ENCODE data around the gene RNPS1. TPM values are rescaled to one million over a fixed set of nuclear protein-coding genes. Genes with fewer than 3 reads are reported as not detected.

The RNPS1 gene
- polyA plus RNA-seq, 1 donor from 2014 or later, result 180 TPM

GRCh38 chr16:2231016-2231931, 36.7 kb downstream of the RNPS1 start:
- peaks cover 3% of the 10 kb centered on the region for H3K27me3 ChIP-seq (ENCODE audit: insufficient read depth, low read depth, low read length)
- no peak overlapping the region for H3K4me3 ChIP-seq (ENCODE audit: low read length)
- H4K20me1 ChIP-seq (ENCODE audit: insufficient read depth), result no peaks in the 10 kb centered on the region
- no peak overlapping the region for H2AFZ ChIP-seq (ENCODE audit: low read depth, low read length)
- H3F3A ChIP-seq (ENCODE audit: insufficient read depth, low read length, poor library complexity, severe bottlenecking), result no peaks in the 10 kb centered on the region
- no peak overlapping the region for H3K27ac ChIP-seq (ENCODE audit: low read length)
- H3K9me3 ChIP-seq (ENCODE audit: low read length), result no peaks in the 10 kb centered on the region
- TF ChIP-seq POLR2AphosphoS5 (IDR thresholded peaks at IDR 0.05) (no peak), RAD21 (conservative IDR thresholded peaks at IDR 0.05) (no peak), MXI1 (conservative IDR thresholded peaks at IDR 0.05; ENCODE audit: poor library complexity, severe bottlenecking) (no peak), SMC3 (conservative IDR thresholded peaks at IDR 0.05; ENCODE audit: poor library complexity) (no peak), EZH2 (IDR thresholded peaks at IDR 0.05; ENCODE audit: borderline replicate concordance, insufficient read depth, low read length, poor library complexity, severe bottlenecking) (no peak), TAF1 (IDR thresholded peaks at IDR 0.05; ENCODE audit: low read depth) (no peak), EP300 (conservative IDR thresholded peaks at IDR 0.05; ENCODE audit: poor library complexity, severe bottlenecking) (no peak)
- TF ChIP-seq, protein P1, sequence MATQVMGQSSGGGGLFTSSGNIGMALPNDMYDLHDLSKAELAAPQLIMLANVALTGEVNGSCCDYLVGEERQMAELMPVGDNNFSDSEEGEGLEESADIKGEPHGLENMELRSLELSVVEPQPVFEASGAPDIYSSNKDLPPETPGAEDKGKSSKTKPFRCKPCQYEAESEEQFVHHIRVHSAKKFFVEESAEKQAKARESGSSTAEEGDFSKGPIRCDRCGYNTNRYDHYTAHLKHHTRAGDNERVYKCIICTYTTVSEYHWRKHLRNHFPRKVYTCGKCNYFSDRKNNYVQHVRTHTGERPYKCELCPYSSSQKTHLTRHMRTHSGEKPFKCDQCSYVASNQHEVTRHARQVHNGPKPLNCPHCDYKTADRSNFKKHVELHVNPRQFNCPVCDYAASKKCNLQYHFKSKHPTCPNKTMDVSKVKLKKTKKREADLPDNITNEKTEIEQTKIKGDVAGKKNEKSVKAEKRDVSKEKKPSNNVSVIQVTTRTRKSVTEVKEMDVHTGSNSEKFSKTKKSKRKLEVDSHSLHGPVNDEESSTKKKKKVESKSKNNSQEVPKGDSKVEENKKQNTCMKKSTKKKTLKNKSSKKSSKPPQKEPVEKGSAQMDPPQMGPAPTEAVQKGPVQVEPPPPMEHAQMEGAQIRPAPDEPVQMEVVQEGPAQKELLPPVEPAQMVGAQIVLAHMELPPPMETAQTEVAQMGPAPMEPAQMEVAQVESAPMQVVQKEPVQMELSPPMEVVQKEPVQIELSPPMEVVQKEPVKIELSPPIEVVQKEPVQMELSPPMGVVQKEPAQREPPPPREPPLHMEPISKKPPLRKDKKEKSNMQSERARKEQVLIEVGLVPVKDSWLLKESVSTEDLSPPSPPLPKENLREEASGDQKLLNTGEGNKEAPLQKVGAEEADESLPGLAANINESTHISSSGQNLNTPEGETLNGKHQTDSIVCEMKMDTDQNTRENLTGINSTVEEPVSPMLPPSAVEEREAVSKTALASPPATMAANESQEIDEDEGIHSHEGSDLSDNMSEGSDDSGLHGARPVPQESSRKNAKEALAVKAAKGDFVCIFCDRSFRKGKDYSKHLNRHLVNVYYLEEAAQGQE (IDR thresholded peaks at IDR 0.05; ENCODE audit: borderline replicate concordance), result no peak
- TF ChIP-seq, protein P2, sequence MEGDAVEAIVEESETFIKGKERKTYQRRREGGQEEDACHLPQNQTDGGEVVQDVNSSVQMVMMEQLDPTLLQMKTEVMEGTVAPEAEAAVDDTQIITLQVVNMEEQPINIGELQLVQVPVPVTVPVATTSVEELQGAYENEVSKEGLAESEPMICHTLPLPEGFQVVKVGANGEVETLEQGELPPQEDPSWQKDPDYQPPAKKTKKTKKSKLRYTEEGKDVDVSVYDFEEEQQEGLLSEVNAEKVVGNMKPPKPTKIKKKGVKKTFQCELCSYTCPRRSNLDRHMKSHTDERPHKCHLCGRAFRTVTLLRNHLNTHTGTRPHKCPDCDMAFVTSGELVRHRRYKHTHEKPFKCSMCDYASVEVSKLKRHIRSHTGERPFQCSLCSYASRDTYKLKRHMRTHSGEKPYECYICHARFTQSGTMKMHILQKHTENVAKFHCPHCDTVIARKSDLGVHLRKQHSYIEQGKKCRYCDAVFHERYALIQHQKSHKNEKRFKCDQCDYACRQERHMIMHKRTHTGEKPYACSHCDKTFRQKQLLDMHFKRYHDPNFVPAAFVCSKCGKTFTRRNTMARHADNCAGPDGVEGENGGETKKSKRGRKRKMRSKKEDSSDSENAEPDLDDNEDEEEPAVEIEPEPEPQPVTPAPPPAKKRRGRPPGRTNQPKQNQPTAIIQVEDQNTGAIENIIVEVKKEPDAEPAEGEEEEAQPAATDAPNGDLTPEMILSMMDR (IDR thresholded peaks at IDR 0.05; ENCODE audit: poor library complexity, severe bottlenecking), result no peak
- H3K36me3 ChIP-seq (ENCODE audit: insufficient read depth, low read length), result no peaks in the 10 kb centered on the region
- peaks cover 4% of the 10 kb centered on the region for H3K79me2 ChIP-seq (replicated peaks; ENCODE audit: insufficient read depth, low read length)
- no peak overlapping the region for H3K9ac ChIP-seq (ENCODE audit: low read length)
- no peaks in the 10 kb centered on the region for H3K9me2 ChIP-seq (ENCODE audit: insufficient read depth, low read length)
- H3K4me2 ChIP-seq (ENCODE audit: low read length), result no peak overlapping the region

DNA sequence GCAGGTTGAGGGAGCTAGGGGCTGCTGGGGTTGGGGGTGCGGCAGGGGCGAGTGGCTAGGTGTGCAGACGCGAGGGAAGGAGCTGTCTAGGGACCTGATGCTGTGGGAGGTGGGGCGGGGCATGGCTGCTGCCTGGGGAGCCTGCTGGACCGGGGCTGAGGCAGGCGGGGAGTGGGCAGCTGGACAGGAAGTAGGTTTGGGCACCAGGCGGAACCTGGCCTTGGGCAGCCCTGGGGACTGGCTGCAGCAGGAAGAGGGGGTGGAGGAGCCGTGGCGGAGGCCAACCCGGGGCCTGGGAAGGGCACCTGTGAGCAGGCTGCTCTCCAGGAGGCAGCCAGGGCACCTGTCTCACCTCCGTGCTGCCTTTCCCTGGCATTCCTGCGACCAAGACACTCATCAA, 37.5 kb downstream of the RNPS1 start:
- Histone ChIP-seq H3K36me3 (ENCODE audit: insufficient read depth, low read length) (no peaks in the 10 kb centered on the region), H3K9me2 (ENCODE audit: insufficient read depth, low read length) (no peaks in the 10 kb centered on the region), H4K20me1 (ENCODE audit: insufficient read depth) (no peaks in the 10 kb centered on the region), H3K27ac (ENCODE audit: low read length) (no peak overlapping the region), H3K4me3 (ENCODE audit: low read length) (no peak overlapping the region), H3K9ac (ENCODE audit: low read length) (no peak overlapping the region), H2AFZ (ENCODE audit: low read depth, low read length) (no peak overlapping the region), H3K27me3 (ENCODE audit: insufficient read depth, low read depth, low read length) (no peaks in the 10 kb centered on the region), H3K79me2 (replicated peaks; ENCODE audit: insufficient read depth, low read length) (peaks cover 12% of the 10 kb centered on the region), H3F3A (ENCODE audit: insufficient read depth, low read length, poor library complexity, severe bottlenecking) (no peaks in the 10 kb centered on the region), H3K4me2 (ENCODE audit: low read length) (no peak overlapping the region), H3K9me3 (ENCODE audit: low read length) (no peaks in the 10 kb centered on the region)
- TF ChIP-seq EZH2 (IDR thresholded peaks at IDR 0.05; ENCODE audit: borderline replicate concordance, insufficient read depth, low read length, poor library complexity, severe bottlenecking), result no peak
- no peak for TF ChIP-seq RAD21 (conservative IDR thresholded peaks at IDR 0.05)
- TF ChIP-seq TAF1 (IDR thresholded peaks at IDR 0.05; ENCODE audit: low read depth), result no peak
- no peak for TF ChIP-seq SMC3 (conservative IDR thresholded peaks at IDR 0.05; ENCODE audit: poor library complexity)
- TF ChIP-seq EP300 (conservative IDR thresholded peaks at IDR 0.05; ENCODE audit: poor library complexity, severe bottlenecking), result no peak
- TF ChIP-seq, protein P1 (IDR thresholded peaks at IDR 0.05; ENCODE audit: borderline replicate concordance), result no peak
- TF ChIP-seq POLR2AphosphoS5 (IDR thresholded peaks at IDR 0.05), result no peak
- no peak for TF ChIP-seq MXI1 (conservative IDR thresholded peaks at IDR 0.05; ENCODE audit: poor library complexity, severe bottlenecking)
